SK-N-SH (cell line): ENCODE measurements around the gene DHPS.

Experiments
- CTCF ChIP-seq: fragments of 200-600 bp; sonication (generic); IDR thresholded peaks from 2 replicates; pipeline ENCODE4 v1.6.1; 2017; ENCODE audit warnings: antibody characterized with exemption, mild to moderate bottlenecking, moderate library complexity
- EP300 ChIP-seq, 2 experiments: IDR thresholded peaks; 2 replicates each; pipeline versions ENCODE4 v1.4.0 to v1.6.1; 2012; ENCODE audit warnings: borderline replicate concordance in 1 of 2, low read depth in 1 of 2, low read length in 1 of 2
- NFIC ChIP-seq: IDR thresholded peaks from 2 replicates; pipeline ENCODE4 v1.4.0; 2012; ENCODE audit warnings: borderline replicate concordance
- NRF1 ChIP-seq: IDR thresholded peaks from 2 replicates; pipeline ENCODE4 v1.6.1; 2012; ENCODE audit warnings: low read depth, mild to moderate bottlenecking, low read length
- POLR2AphosphoS5 ChIP-seq: IDR thresholded peaks from 2 replicates; pipeline ENCODE4 v1.6.1; 2012; ENCODE audit warnings: low read depth, low read length
- RFX5 ChIP-seq: IDR thresholded peaks from 2 replicates; pipeline ENCODE4 v1.6.1; 2012; ENCODE audit warnings: mild to moderate bottlenecking, improper control_type of control experiment, low read length
- SIN3A ChIP-seq: IDR thresholded peaks from 2 replicates; pipeline ENCODE4 v1.6.1; 2012; ENCODE audit warnings: low read depth, mild to moderate bottlenecking, low read length, moderate library complexity, borderline replicate concordance

- 0 out of 2 replicates have a peak, but pooled peaks have one; percentile 12 for TF ChIP-seq CTCF
- TF ChIP-seq RFX5 = no peak
- TF ChIP-seq NFIC = no peak
- peak; percentile 20; the same call in 1 of the 2 replicates for TF ChIP-seq NRF1
- TF ChIP-seq SIN3A = peak; percentile 66; the same call in 1 of the 2 replicates
- TF ChIP-seq POLR2AphosphoS5 = peak; percentile 68
- TF ChIP-seq EP300 (IDR thresholded peaks at IDR 0.05; ENCODE audit: borderline replicate concordance in 1 of 2, low read depth in 1 of 2, low read length in 1 of 2) = 0 out of 4 replicates have a peak, but pooled peaks of 1 of the 2 experiments have one; percentile 12
Observed at GRCh38 chr19:12681074-12681987, at the start of gene DHPS.
